Mucosa of stomach (tissue), 1 donor: Measurements from ENCODE around the gene FIBP.

Experiments
- H3K27me3 ChIP-seq: one replicate; pipeline ENCODE4 v1.7.0; 2013; ENCODE audit warnings: mild to moderate bottlenecking, low read length; ENCODE audit not compliant: control insufficient read depth, insufficient read depth
- H3K36me3 ChIP-seq: one replicate; pipeline ENCODE4 v1.7.0; 2013; ENCODE audit warnings: low read length; ENCODE audit not compliant: control insufficient read depth, insufficient read depth
- H3K4me1 ChIP-seq: one replicate; pipeline ENCODE4 v1.7.0; 2013; ENCODE audit warnings: mild to moderate bottlenecking, low read length; ENCODE audit not compliant: control insufficient read depth, insufficient read depth
- H3K4me3 ChIP-seq: one replicate; pipeline ENCODE4 v1.7.0; 2013; ENCODE audit warnings: low read length
- H3K9ac ChIP-seq: one replicate; pipeline ENCODE4 v1.7.0; 2013; ENCODE audit warnings: mild to moderate bottlenecking, low read length, moderate library complexity
- H3K9me3 ChIP-seq: one replicate; pipeline ENCODE4 v1.7.0; 2013; ENCODE audit warnings: mild to moderate bottlenecking, low read length, moderate library complexity; ENCODE audit not compliant: control insufficient read depth
- donor health status: Pancreatic carcinoma.

The FIBP gene

GRCh38 chr11:65883786-65884715 lies 4.2 kb downstream of the FIBP start:
- Histone ChIP-seq H3K9me3 (no peaks in the 10 kb centered on the region), H3K9ac (no peak overlapping the region), H3K4me3 (no peak overlapping the region), H3K36me3 (peaks cover 15% of the 10 kb centered on the region), H3K27me3 (no peaks in the 10 kb centered on the region), H3K4me1 (peaks cover 36% of the 10 kb centered on the region)

GRCh38 chr11:65883058-65883761 lies 5.1 kb downstream of the FIBP start:
- Histone ChIP-seq H3K4me3 (no peak overlapping the region), H3K27me3 (no peaks in the 10 kb centered on the region), H3K36me3 (peaks cover 15% of the 10 kb centered on the region), H3K9me3 (no peaks in the 10 kb centered on the region), H3K9ac (no peak overlapping the region), H3K4me1 (peaks cover 32% of the 10 kb centered on the region)

DNA sequence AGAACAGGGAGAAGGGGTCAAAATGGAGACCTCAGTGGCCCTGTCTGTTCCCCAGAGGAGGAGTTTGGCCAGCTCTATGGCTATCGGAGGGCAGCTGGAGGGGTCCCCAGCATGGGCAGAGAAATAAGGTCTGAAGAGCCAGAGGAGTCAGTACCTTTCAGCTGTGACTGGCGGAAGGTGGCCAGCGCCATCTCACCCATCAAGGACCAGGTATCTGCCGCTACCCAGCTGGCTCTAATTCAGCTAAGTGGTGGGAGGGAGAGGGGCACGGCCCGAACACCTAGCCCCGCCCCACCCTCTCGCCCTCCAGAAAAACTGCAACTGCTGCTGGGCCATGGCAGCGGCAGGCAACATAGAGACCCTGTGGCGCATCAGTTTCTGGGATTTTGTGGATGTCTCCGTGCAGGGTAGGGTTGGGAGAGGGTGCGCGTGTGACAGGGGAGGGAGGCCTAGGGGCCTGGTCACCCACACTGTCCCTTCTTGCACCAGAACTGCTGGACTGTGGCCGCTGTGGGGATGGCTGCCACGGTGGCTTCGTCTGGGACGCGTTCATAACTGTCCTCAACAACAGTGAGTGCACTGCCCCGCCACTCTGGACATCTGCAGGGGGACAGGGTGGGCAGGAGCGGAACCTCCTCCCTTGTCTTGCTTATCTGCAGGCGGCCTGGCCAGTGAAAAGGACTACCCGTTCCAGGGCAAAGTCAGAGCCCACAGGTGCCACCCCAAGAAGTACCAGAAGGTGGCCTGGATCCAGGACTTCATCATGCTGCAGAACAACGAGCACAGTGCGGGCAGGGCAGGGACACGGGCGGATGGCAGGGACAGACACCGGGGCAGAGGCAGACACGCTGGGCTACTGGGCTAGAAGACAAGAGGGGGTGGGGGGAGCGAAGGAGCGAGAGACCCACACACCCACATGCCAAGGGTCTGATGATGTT lies 5.9 kb downstream of the FIBP start:
- Histone ChIP-seq H3K4me3 (no peak overlapping the region), H3K36me3 (peaks cover 15% of the 10 kb centered on the region), H3K4me1 (peaks cover 27% of the 10 kb centered on the region), H3K9ac (no peak overlapping the region), H3K27me3 (no peaks in the 10 kb centered on the region), H3K9me3 (no peaks in the 10 kb centered on the region)

- no peaks in the 10 kb centered on the region for H3K27me3 ChIP-seq
- H3K4me3 ChIP-seq = no peak overlapping the region
- peaks cover 13% of the 10 kb centered on the region for H3K4me1 ChIP-seq
- H3K9ac ChIP-seq = no peak overlapping the region
- H3K9me3 ChIP-seq = no peaks in the 10 kb centered on the region
- H3K36me3 ChIP-seq = peaks cover 15% of the 10 kb centered on the region
Measured at GRCh38 chr11:65880844-65881421, 7.3 kb downstream of the FIBP start.

- Histone ChIP-seq H3K4me3 (no peak overlapping the region), H3K36me3 (peaks cover 15% of the 10 kb centered on the region), H3K4me1 (peaks cover 7% of the 10 kb centered on the region), H3K9ac (no peak overlapping the region), H3K27me3 (no peaks in the 10 kb centered on the region), H3K9me3 (no peaks in the 10 kb centered on the region)
Measured at GRCh38 chr11:65880027-65880426, 8.2 kb downstream of the FIBP start.

DNA sequence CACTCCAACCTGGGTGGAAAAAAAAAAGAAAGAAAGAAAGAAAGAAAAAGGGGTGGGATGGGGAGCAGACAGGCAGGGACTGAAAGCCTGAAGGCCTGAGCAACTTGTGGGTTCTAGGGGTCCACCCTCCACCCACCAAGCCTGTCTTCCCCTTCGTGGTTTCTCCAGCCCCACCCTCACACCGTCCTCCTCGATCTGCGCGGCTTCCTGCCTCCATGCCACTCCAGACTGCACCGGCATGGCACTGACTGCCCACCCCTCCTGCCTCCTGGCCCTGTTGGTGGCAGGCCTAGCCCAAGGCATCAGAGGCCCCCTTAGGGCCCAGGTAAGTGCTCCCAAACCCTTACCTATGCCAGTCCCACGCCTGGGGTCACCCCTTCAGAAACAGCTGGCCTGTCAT lies 8.7 kb downstream of the FIBP start, which contains the start of gene CTSW:
TSS of gene CTSW (plus strand) at position 221 of the 400 bp plus-strand sequence. CDS start at position 239, 18 bp downstream.
- no peak within 1 kb of the TSS for H3K4me3 ChIP-seq
- no peaks in the 10 kb centered on the region for H3K27me3 ChIP-seq

DNA sequence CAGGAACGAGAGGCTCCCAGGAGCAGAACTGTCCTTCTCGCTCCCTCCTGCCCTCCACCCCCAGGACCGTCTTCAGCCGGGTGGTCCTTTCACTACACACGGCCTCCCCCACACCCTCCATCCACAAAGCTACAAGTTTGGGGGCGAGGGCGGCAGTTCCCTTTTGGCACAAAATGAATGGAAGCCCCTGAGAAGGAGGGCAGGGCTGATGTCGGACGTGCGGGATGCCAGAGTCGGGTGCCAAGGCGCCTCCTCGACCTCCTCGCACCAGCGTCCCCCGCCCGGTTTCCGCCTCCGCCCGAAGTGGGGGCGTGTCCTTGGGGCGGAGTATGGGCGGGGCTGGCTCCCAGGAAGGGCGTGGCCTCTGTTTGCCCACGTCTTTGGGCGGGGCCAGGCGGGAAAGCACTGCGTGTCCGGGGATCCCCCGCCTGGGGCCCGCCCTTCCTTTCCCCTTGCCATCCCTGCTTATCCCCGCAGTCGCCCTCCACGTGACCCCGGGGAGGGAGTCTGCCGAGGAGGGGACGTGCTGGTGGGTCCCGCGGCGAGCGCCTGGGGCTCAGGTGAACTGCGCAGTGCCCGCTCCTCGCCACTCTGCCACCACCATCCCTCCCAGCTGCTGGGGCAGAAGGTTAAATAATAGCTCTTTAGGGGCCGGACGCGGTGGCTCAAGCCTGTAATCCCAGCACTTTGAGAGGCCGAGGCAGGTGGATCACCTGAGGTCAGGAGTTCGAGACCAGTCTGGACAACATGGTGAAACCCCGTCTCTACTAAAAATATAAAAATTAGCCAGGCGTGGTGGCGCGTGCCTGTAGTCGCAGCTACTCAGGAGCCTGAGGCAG lies 14.7 kb downstream of the FIBP start:
- Histone ChIP-seq H3K36me3 (no peaks in the 10 kb centered on the region), H3K4me3 (peak overlapping the region; percentile 26), H3K9ac (peak overlapping the region; percentile 65), H3K27me3 (peaks cover 5% of the 10 kb centered on the region), H3K9me3 (no peaks in the 10 kb centered on the region), H3K4me1 (peaks cover 11% of the 10 kb centered on the region)

More for the DNA sequence above, 8.7 kb downstream of the FIBP start, which contains the start of gene CTSW:
- Histone ChIP-seq H3K36me3 (peaks cover 15% of the 10 kb centered on the region), H3K9me3 (no peaks in the 10 kb centered on the region), H3K4me1 (peaks cover 3% of the 10 kb centered on the region), H3K9ac (no peak within 1 kb of the TSS)

GRCh38 chr11:65872586-65873317 lies 15.5 kb downstream of the FIBP start, which contains the start of gene EFEMP2:
Gene EFEMP2 (minus strand): TSS chr11:65872800. CDS start chr11:65872354, 446 bp downstream.
- Histone ChIP-seq H3K36me3 (no peaks in the 10 kb centered on the region), H3K27me3 (peaks cover 5% of the 10 kb centered on the region), H3K9ac (peak within 1 kb of the TSS; percentile 65), H3K4me3 (peak within 1 kb of the TSS; percentile 26), H3K9me3 (no peaks in the 10 kb centered on the region), H3K4me1 (peaks cover 11% of the 10 kb centered on the region)

GRCh38 chr11:65871811-65872548 lies 16.3 kb downstream of the FIBP start:
- Histone ChIP-seq H3K27me3 (peaks cover 5% of the 10 kb centered on the region), H3K9ac (peak overlapping the region; percentile 39), H3K36me3 (no peaks in the 10 kb centered on the region), H3K9me3 (no peaks in the 10 kb centered on the region), H3K4me3 (no peak overlapping the region), H3K4me1 (peaks cover 11% of the 10 kb centered on the region)
